DMS53 (cell line): Measurements from ENCODE around the gene PTEN.

Experiments used
- DNase-seq: peaks from one replicate; lab custom pipeline; 2025; lab: John Stamatoyannopoulos, UW

The PTEN gene

DNA sequence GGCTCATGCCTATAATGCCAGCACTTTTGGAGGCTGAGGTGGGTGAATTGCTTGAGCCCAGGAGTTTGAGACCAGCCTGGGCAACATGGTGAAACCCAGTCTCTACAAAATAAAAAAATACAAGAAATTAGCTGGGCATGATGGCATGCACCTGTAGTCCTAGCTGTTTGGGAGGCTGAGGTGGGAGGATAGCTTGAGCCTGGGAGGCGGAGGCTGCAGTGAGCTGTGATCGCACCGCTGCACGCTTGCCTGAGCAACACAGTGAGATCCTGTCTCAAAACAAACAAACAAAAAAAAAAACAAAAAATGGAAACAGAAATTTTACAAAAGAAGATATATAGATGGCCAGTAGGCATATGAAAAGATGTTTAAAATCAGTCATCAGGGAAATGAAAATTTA is 57.1 kb downstream of the PTEN start:
- DNase-seq = no peak

DNA sequence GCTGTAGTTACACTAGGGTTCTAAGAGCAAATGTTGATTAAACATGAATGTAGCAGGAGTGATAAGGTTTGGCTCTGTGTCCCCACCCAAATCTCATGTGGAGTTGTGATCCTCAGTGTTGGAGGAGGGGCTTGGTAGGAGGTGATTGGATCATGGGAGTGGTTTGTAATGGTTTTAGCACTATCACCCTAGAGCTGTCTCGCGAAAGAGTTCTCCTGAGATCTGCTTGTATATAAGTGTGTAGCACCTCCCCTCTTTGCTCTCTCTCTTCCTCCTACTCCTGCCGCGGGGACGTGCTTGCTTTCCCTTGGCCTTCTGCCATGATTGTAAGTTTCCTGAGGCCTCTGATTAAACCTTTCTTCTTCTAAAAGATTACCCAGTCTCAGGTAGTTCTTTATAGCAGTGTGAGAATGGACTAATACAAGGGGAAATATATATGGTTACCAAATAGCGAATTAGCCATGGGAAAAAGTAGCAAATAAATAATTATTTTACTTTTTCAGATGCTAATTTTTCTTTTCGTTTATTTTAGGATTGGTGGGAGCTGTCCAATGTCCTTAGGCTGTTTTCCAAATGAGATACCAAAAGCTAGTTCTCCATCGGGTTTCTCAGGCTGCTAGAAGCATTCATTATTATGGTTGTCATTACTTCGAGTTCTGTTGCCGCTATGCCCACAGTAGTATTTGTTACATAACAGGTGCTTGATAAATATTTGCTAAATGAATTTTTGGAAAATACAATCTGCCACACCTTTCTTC is 58.7 kb downstream of the PTEN start:
- no peak for DNase-seq

DNA sequence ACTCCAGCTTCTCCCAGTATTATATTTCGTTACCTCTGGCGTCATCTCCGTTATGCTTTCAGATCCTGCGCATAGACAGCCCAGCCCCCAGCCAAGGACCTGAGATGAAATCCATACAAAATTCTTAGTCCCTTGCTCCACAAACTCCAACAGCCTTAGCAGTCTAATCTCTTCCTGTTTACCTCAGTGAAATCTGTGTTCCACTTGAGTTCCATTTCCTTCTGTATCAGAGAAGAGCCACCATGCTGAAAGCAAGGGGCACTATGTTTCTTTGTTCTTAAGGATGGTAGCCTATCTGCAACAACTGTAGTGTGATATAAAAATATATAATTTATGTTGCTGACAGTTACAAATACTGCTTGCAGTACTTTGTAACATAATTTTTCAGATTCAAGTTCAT is 59.8 kb downstream of the PTEN start:
- DNase-seq = no peak

DNA sequence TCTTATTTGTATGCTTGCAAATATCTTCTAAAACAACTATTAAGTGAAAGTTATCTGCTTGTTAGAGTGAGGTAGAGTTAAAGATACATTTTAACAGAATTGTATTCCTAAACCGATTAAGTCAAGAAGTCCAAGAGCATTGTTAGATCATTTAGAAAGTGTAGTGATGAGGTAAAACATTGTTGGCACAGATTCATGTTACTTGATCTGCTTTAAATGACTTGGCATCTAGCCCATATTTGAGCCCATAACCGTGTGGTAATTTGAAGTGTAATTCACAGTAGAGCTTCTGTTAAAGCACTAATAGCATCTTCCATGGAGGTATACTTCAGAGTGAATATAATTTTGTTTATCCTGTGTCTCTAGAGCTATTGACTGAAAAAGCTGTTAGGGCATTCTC is 62.1 kb downstream of the PTEN start:
- DNase-seq = peak; percentile 74

DNA sequence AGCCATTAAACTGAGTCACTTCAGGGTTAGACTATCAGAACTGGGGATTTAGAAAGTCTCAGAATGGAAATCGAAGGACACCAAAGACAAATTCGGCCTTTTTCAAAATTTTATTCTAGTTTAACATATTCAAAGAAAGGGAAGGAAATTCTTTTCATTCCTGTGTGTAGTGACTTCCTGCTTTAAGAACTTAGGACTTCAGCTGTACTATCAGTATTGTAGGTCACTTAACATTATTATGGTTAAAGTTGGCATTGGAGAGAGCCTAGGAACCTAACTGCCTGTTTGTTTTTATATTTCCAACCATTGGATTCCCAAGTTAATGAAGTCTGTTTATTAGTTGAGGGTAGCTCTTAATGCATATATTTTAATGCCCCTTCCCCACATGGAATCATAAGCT is 63.7 kb downstream of the PTEN start:
- DNase-seq = no peak

DNA sequence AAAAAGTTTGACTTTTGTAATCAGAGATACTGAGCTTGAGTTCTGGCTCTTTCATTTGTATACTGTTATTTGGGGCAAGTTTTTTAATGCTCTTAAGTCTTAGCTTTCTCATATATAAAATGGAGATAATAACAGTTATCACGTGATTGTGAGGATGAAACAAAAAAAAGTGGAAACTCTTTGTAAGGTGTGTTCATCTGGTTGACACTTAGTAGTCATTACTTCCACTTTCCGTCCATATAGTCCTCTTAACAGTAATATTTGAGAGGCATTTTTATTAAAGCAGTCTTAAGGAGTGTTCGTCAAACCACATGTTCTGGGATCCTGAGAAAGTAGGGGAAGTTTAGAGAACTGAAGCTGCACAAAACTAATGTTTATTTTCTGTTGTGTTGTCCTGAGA is 65.6 kb downstream of the PTEN start:
- no peak for DNase-seq

DNA sequence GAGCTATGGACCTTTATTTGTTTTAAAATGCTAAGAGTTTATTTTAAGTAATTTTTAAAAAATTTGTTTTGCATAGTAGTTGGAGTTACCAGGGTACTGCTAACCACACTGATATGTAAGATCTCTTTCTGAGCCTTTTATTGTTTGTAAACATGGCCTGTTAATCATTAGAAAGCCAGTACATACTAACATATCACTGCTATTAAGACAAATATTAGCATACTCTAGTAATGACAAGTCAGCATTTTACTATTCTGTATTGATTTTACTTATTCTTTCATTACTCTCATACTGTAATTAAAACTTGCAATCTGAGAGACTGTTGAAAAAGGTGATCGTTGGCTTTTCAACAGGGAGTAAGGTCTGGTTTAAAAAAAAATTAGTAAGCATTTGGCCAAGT is 66.7 kb downstream of the PTEN start:
- no peak for DNase-seq

DNA sequence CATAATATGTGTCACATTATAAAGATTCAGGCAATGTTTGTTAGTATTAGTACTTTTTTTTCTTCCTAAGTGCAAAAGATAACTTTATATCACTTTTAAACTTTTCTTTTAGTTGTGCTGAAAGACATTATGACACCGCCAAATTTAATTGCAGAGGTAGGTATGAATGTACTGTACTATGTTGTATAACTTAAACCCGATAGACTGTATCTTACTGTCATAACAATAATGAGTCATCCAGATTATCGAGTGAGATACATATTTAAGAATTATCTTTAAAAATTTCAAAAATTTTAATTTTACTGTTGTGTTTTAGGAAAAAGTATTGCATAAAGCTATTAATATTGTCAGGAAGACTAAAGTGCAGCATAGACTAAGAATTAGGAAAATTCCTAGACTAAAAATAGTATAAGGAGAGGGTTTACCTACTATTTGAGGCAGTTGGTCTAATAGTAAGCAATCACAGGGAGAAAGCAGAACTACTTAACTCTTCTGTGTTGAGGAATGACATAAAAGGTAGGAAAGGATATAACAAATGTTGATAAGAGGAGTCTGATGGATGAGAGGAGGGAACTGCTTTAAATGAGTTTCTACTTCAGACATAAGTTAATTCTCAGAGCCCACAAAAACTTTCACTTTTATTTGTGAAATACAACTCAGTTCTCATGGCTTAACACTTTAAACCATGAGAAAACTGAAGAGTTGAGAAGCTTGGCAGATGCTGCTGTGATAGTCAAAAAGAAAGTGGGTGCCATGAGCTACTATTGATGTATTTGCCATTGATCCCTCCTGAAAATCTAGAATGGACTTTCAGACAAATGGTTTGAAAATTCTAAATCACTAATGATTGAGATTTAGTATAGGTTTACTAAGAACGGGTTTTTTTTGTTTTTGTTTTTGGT is 67.8 kb downstream of the PTEN start:
- DNase-seq = no peak

DNA sequence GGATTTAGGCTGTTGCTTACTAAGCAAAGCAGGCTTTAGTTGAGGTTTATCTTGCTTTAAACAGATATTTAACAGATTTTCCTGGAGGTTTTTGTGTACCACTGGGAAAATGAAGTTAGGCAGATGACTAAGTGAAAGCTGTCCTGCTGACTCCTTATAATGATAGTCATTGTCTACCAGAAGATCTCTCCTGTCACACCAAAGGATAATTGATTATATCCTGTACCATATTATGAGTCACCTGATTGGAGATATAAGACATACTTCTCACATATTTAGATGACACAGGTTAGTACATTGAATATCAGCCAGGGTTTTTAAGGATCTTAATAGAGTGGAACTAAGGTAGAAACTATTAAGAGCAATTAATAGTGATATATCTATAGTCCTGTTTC is 68.4 kb downstream of the PTEN start:
- DNase-seq = no peak

DNA sequence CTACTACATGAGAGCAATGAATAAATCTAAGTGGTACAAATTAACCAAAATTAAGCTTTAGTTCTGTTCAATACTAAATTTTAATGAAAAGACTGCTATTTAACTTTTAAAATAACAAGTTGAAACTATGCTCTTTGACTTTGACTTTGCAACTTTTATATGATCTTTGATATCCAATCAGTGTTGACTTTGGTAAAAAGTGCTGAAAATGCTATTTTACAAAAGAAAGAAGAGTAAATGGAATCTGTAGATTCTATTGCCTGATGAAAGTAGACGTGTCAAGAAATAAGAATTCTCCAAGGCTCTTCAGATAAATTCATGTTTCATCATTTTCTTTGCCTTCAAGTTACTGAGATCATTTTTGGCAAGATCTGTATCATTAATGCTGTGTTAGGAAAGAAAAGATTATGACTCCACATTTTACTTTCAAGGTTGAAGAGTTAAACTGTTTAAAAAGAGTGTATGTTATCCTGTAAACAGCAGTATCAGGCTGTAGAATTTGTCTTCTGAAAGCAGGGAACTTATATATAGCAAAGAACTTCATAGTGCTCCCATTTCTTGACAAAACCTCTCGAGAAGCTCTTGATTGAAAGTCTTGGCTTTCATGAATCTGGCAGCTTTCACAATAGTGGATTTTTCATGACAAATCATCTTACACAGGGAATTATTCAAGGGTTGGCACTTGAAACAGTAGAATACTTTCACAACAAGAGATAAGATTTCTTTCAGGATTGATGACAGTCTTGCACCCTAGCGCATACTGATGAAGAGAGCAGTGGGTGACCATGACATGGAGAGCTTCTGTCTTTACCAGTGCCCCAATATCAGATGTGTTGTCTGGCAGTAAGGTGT is 72.1 kb downstream of the PTEN start:
- DNase-seq = no peak

DNA sequence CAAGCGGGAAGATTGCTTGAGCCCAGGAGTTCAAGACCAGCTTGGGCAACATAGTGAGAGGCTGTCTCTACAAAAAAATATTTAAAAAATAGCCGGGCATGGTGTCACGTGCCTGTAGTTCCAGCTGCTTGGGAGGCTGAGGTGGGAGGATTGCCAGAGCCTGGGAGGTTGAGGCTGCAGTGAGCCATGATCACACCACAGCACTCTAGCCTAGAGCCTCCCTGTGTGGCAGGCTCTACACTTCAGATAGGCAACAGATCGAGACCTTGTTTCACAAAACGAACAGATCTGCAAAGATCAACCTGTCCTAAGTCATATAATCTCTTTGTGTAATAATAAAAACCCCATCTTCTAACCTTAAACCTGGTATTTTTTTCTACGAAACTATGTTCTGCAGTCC is 76.8 kb downstream of the PTEN start:
- no peak for DNase-seq

DNA sequence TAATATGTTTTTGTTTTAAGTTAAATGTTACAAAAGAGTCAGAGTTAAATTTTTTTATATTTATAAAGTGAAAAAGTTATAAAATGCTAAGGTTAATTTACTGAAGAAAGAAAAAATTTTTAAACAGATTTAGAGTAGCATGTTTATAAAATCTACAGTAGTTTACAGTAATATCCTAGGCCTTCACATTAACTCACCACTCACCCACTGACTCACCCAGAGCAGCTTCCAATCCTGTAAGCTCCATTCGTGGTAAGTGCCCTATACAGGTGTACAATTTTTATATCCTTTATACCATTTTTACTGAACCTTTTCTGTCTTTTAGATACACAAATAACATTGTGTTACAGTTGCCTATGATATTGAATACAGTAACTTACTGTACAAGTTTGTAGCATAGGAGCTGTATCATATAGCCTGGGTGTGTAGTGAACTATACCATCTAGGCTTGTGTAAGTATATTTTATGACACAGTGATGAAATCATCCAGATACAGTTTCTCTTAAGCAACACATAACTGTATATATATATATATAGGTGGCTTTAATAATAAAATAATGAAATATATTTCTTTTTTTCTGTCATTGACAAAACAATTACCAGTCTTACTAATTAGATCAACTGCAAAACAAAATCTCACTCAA is 79.6 kb downstream of the PTEN start:
- DNase-seq = no peak

DNA sequence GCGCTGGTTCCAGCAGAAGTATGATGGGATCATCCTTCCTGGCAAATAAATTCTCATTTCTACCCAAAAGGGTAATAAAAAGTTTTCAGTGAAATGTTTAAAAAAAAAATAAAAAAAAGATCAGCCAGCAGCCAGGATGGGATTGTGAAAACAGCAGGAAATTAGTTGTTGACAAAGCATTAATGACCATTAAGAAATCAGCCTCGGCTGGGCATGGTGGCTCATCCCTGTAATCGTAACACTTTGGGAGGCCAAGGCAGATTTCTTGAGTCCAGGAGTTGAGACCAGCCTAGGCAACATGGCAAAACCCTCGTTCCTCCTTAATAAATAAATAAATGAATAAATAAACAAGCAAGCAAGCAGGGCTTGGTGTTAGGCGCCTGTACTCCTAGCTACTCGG is 82.6 kb downstream of the PTEN start:
- DNase-seq = no peak

DNA sequence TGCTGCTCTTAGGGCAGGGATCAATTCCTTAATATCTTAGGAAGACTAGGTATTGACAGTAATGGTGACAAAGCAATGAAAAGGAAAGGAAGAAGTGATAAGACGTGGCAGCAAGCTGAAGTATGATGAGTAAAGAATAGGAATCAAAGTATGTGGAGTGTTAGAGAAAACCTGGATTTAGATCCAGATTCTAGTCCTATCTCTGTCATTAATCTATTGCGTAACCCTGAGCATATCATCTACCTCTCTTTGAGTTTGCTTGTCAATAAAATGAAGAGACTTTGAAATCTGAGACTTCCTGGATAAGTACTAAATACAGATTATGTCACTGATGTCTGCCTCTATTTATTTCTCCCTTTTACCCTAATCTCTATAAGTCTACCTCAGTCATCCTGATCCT is 89.2 kb downstream of the PTEN start:
- DNase-seq = peak; percentile 73

DNA sequence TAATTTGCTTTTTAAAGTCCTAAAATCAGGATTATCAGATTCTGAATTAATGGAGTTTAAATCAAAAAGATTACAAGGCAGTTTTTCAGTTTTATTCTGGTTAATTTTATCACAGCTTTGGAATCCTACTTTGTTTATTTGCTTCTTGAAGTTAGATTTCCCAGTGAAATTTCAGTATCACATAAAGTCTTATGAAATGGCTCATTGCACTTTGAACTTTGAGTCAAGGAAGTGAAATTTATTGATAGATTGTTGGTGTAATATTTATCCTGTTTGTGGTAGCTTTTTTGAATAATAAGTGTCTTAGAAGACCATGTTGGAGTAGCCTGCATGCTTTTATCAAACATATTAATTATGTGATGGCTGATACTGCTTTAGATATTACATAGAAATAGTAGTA is 92.6 kb downstream of the PTEN start:
- no peak for DNase-seq

DNA sequence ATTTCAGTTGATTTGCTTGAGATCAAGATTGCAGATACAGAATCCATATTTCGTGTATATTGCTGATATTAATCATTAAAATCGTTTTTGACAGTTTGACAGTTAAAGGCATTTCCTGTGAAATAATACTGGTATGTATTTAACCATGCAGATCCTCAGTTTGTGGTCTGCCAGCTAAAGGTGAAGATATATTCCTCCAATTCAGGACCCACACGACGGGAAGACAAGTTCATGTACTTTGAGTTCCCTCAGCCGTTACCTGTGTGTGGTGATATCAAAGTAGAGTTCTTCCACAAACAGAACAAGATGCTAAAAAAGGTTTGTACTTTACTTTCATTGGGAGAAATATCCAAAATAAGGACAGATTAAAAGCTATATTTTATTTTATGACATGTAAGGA is 94.3 kb downstream of the PTEN start:
- DNase-seq = no peak

DNA sequence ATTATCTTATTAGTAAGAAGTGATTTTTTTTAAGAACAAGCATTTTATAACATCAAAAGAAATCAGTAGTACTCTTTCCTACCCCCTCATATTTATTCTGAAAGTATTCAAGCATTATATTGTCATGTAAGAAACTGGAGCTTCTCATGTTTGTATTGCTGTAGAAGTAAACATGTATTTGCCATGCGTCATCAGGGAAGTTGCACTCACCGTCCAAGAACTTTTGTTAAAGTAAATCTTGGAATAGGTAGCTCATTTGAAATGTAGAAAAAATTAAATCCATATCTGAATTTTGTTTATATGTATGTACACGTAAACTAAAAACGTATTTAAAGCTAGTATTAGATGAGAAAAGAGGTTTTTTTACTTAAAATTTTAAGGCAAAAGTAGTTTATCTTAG is 96.8 kb downstream of the PTEN start:
- peak; percentile 59 for DNase-seq

DNA sequence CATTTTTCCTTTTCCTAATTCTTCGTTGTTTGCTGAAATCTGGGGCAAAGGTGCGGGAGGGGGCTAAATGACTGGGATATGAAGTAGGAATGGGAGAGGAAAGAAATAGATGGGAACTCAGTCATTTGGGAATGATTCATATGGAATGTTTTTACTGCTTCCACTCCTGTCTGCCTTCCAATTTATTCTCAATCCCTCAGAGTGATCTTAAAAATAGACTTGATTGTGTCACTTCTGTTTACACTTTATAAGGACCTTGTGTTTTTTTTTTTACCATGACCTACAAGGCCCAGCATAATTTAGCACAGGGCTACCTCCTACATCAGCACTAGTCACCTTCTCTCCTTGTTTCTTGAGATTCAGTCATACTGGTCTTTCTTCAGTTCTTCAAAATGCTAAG is 97.9 kb downstream of the PTEN start:
- DNase-seq = peak; percentile 36

DNA sequence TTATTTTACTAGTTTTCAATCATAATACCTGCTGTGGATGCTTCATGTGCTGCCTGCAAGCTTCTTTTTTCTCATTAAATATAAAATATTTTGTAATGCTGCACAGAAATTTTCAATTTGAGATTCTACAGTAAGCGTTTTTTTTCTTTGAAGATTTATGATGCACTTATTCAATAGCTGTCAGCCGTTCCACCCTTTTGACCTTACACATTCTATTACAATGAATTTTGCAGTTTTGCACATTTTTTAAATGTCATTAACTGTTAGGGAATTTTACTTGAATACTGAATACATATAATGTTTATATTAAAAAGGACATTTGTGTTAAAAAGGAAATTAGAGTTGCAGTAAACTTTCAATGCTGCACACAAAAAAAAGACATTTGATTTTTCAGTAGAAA is 103.0 kb downstream of the PTEN start:
- no peak for DNase-seq

DNA sequence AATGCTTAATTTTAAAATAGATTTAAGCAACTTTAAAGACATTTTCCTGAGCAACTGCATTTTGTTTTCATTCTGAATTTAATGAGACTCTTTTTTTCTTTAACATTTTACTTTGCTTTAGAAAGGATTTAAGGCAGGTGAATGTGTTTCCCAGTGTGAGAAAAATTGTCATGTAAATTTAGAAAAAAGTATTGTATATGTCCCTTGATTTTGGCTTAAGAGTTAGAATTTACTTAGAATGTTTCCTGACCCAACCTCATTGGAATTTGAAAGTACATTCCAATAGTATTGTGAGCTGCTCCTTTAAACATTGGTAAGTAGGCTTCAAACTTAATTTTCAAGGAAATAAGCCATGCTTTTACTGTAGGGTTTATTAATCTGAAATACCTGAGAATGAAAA is 110.2 kb downstream of the PTEN start:
- DNase-seq = no peak

DNA sequence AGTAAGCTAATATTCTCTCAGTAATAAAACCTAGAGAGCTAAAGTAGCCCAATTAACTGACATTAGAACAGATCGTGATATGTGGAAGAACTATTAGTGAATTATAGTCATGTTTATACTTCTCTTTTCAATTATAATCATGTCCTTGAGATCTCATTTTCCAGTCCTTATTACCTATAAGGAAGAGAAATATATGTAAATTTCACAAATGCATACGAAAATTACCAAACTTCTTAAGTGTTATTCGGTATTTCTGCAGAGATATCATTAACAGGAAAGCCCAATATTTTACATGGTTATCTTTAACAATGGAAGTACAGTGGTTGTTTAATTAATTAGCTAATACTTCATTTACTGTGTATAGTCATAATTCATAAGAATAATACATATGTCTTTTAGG is 110.7 kb downstream of the PTEN start:
- no peak for DNase-seq

DNA sequence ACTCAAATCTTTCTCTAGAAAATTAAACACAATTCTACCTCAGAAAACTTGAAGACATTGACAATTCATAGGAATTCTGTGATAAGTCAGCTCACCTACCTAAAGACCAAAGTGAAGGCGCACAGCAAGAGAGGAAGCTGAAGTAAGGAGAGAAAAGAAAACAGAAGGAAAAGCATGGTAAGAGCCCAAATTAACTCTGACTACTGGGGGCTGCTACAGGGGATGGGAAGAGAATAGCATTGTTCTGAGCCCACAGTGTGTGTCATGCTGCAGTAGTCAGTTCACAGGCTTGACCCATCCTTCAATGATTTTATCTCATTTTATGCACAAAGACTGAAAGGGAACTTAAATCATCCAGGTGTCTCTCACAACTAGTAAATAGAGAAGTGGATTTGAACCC is 111.3 kb downstream of the PTEN start:
- no peak for DNase-seq
